ENCODE measurements around the gene IGHMBP2. TPM values are rescaled to one million over a fixed set of nuclear protein-coding genes. Genes with fewer than 3 reads are reported as not detected.

Gene IGHMBP2
- total RNA-seq, 1 experiment from 2014 or later = 24.0 TPM

- Mint-ChIP-seq H3K27me3 (ENCODE audit: low read depth) (no peaks in the 10 kb centered on the region), H3K4me3 (no peak overlapping the region), H3K4me1 (peaks cover 5 to 11% of the 10 kb centered on the region in 2 experiments; a peak in 3 of 4 replicates), H3K27ac (no peak overlapping the region), H3K36me3 (ENCODE audit: insufficient read depth in 1 of 3, low read depth in 3 of 3) (peaks cover 24 to 50% (median 32%) of the 10 kb centered on the region in 3 experiments), H3K9me3 (no peaks in the 10 kb centered on the region)
- H3K79me1 ChIP-seq (ENCODE audit: insufficient read depth, low read depth, low read length, poor library complexity, severe bottlenecking) = no peaks in the 10 kb centered on the region
- H4K8ac ChIP-seq (replicated peaks; ENCODE audit: insufficient read length, low read depth, low read length) = no peak overlapping the region
- no peak overlapping the region for H2BK120ac ChIP-seq (ENCODE audit: low read depth, low read length, poor library complexity, severe bottlenecking)
- H2AFZ ChIP-seq (ENCODE audit: low read length) = no peak overlapping the region
- no peak overlapping the region for H4K91ac ChIP-seq (ENCODE audit: insufficient read length, low read depth, low read length)
- no peak overlapping the region for H3K18ac ChIP-seq (ENCODE audit: insufficient read length, low read depth, low read length)
- no peak for TF ChIP-seq CTCF (conservative IDR thresholded peaks at IDR 0.05)
- no peak overlapping the region for H3K9ac ChIP-seq (ENCODE audit: extremely low read depth, insufficient read length, low read length)
- no peak overlapping the region for H2BK15ac ChIP-seq (ENCODE audit: low read depth, low read length)
- no peaks in the 10 kb centered on the region for H3K4me1 ChIP-seq (ENCODE audit: insufficient read depth, low read length)
- no peak overlapping the region for H2BK20ac ChIP-seq (ENCODE audit: low read depth, low read length, poor library complexity, severe bottlenecking)
- no peak for DNase-seq
- no peak overlapping the region for H3K27ac ChIP-seq (ENCODE audit: insufficient read length, low read depth, low read length)
- no CpG with 5 or more reads among the region's 17 CpGs for WGBS (ENCODE audit: extremely low coverage, insufficient read length, low lambda C conversion rate)
- H3K9me3 ChIP-seq (ENCODE audit: control insufficient read depth, low read depth, low read length) = no peaks in the 10 kb centered on the region
- no peak overlapping the region for H3K23ac ChIP-seq (ENCODE audit: insufficient read length, low read depth, low read length)
- no peak overlapping the region for H3K4me2 ChIP-seq (ENCODE audit: insufficient read depth, insufficient read length, low read length)
- H3K27me3 ChIP-seq (ENCODE audit: insufficient read depth, low read length) = no peaks in the 10 kb centered on the region
- no peaks in the 10 kb centered on the region for H3K79me2 ChIP-seq (ENCODE audit: insufficient read depth, low read length)
- no peak overlapping the region for H3T11ph ChIP-seq (ENCODE audit: low read length)
- no peak overlapping the region for H3K56ac ChIP-seq (ENCODE audit: insufficient read length, low read depth, low read length)
- H3K23me2 ChIP-seq (ENCODE audit: insufficient read length, low read depth, low read length, poor library complexity, severe bottlenecking) = no peaks in the 10 kb centered on the region
- H3K14ac ChIP-seq (ENCODE audit: insufficient read depth, low read length) = no peak overlapping the region
- no peak overlapping the region for H3K4ac ChIP-seq (ENCODE audit: low read depth, low read length)
- H2BK5ac ChIP-seq (ENCODE audit: insufficient read length, low read length) = no peak overlapping the region
- H4K5ac ChIP-seq (ENCODE audit: insufficient read length, low read depth, low read length) = no peak overlapping the region
- H4K20me1 ChIP-seq (ENCODE audit: control insufficient read depth, insufficient read depth, insufficient read length) = no peaks in the 10 kb centered on the region
- H2AK5ac ChIP-seq (ENCODE audit: insufficient read length, low read length) = no peak overlapping the region
- no peak overlapping the region for H2BK12ac ChIP-seq (ENCODE audit: insufficient read length, low read depth, low read length)
These were observed 12.2 kb upstream of the IGHMBP2 start for GRCh38 chr11:68891351-68891948.
